ENCODE results near the gene USP9X.
"Not testable (repeated sequence)": the region's sequence is repeated elsewhere in the genome, so short reads cannot be mapped to it uniquely, and the experiment has no call there.

The USP9X gene

GRCh38 chrX:41133551-41133950 is 48.3 kb downstream of the USP9X start:
- no peaks in the 10 kb centered on the region for H3K27me3 ChIP-seq (ENCODE audit: control insufficient read depth, insufficient read depth, low read length)

DNA sequence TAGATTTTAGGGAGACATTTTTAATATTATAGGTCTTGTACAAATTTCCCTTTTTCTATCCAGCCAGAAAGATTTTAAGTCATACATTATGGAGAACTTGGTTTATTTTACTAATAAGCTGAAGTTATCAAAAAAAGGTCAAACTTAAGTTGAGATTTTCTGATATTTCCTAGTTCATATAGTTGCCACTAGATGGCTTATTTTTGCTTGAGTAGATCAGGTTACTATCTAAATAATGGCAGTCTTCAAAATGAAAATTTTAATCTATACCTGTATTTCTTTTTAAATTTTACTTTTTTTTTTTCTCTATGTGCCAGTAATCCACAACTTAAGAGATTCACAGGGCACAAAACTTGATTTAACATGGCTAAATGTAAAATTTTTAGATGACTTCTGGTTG is 52.3 kb downstream of the USP9X start:
- no peaks in the 10 kb centered on the region for H3K27me3 ChIP-seq (ENCODE audit: control insufficient read depth, insufficient read depth, low read length)
- peaks cover 18% of the 10 kb centered on the region for H3K36me3 ChIP-seq (ENCODE audit: insufficient read depth, low read length)
- H3K4me1 ChIP-seq (ENCODE audit: control insufficient read depth, insufficient read depth, low read length), result no peaks in the 10 kb centered on the region
- no peak overlapping the region for H3K9ac ChIP-seq (ENCODE audit: low read depth, low read length)
- H3K9me3 ChIP-seq (replicated peaks; ENCODE audit: low read length), result no peaks in the 10 kb centered on the region
- no peak overlapping the region for H3K4me3 ChIP-seq (ENCODE audit: low read length)
- H3K4me2 ChIP-seq (ENCODE audit: low read length), result no peak overlapping the region

More at GRCh38 chrX:41133551-41133950, 48.3 kb downstream of the USP9X start:
- Histone ChIP-seq H3K9me3 (replicated peaks; ENCODE audit: low read length) (no peaks in the 10 kb centered on the region), H3K9ac (ENCODE audit: low read depth, low read length) (no peak overlapping the region), H3K36me3 (ENCODE audit: insufficient read depth, low read length) (peaks cover 29% of the 10 kb centered on the region), H3K4me1 (ENCODE audit: control insufficient read depth, insufficient read depth, low read length) (no peaks in the 10 kb centered on the region), H3K4me3 (ENCODE audit: low read length) (no peak overlapping the region), H3K4me2 (ENCODE audit: low read length) (no peak overlapping the region)

DNA sequence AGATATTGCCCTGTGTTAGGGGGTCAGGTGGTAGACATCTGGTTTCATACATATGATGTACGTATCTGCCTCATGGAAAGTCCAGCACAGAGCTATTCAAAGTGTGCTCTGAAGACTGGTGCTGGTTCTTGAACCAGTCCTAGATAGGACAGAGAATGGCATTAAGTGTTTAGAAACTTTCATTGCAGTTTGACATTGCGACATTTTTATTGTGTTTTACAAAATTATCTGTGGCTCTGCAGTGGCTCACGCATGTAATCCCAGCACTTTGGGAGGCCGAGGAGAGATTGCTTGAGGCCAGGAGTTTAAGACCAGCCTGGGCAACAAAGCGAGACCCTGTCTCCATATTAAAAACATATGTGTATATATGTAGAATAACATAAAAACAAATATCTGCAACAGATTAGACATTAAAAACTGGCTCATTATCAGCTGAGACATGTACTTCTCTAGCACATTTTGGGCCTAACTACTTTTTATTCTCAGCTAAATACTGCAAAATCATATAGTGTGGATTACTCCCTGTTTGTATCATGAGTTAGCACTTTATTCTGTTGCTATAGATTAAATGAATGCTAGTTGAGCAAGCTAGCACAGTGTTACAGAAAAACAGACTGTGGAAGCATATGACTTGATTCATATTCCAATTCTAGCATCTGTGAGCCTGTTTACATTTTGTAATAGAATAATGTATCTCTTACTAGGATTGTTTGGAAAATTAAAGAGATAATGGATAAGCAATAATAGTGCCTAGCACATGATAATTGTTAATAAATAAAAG is 57.1 kb downstream of the USP9X start:
- Histone ChIP-seq H3K9me3 (replicated peaks; ENCODE audit: low read length) (no peaks in the 10 kb centered on the region), H3K9ac (ENCODE audit: low read depth, low read length) (no peak overlapping the region), H3K4me3 (ENCODE audit: low read length) (no peak overlapping the region), H3K36me3 (ENCODE audit: insufficient read depth, low read length) (peaks cover 23% of the 10 kb centered on the region), H3K27me3 (ENCODE audit: control insufficient read depth, insufficient read depth, low read length) (no peaks in the 10 kb centered on the region), H3K4me2 (ENCODE audit: low read length) (no peak overlapping the region), H3K4me1 (ENCODE audit: control insufficient read depth, insufficient read depth, low read length) (peaks cover 15% of the 10 kb centered on the region)

- Histone ChIP-seq H3K4me2 (ENCODE audit: low read length) (no peak overlapping the region), H3K9ac (ENCODE audit: low read depth, low read length) (no peak overlapping the region), H3K4me3 (ENCODE audit: low read length) (no peak overlapping the region), H3K4me1 (ENCODE audit: control insufficient read depth, insufficient read depth, low read length) (peaks cover 26% of the 10 kb centered on the region), H3K9me3 (replicated peaks; ENCODE audit: low read length) (no peaks in the 10 kb centered on the region), H3K36me3 (ENCODE audit: insufficient read depth, low read length) (peaks cover 40% of the 10 kb centered on the region), H3K27me3 (ENCODE audit: control insufficient read depth, insufficient read depth, low read length) (no peaks in the 10 kb centered on the region)
Measured at GRCh38 chrX:41144873-41145272, 59.6 kb downstream of the USP9X start.

- Histone ChIP-seq H3K9ac (ENCODE audit: low read depth, low read length) (no peak overlapping the region), H3K4me3 (ENCODE audit: low read length) (no peak overlapping the region), H3K4me1 (ENCODE audit: control insufficient read depth, insufficient read depth, low read length) (peaks cover 26% of the 10 kb centered on the region), H3K9me3 (replicated peaks; ENCODE audit: low read length) (no peaks in the 10 kb centered on the region), H3K27me3 (ENCODE audit: control insufficient read depth, insufficient read depth, low read length) (no peaks in the 10 kb centered on the region), H3K4me2 (ENCODE audit: low read length) (no peak overlapping the region), H3K36me3 (ENCODE audit: insufficient read depth, low read length) (peaks cover 38% of the 10 kb centered on the region)
Measured at GRCh38 chrX:41145920-41146608, 60.8 kb downstream of the USP9X start.

GRCh38 chrX:41148553-41148952 is 63.3 kb downstream of the USP9X start:
- Histone ChIP-seq H3K9me3 (replicated peaks; ENCODE audit: low read length) (no peaks in the 10 kb centered on the region), H3K27me3 (ENCODE audit: control insufficient read depth, insufficient read depth, low read length) (no peaks in the 10 kb centered on the region), H3K4me2 (ENCODE audit: low read length) (peak overlapping the region; percentile 33), H3K4me1 (ENCODE audit: control insufficient read depth, insufficient read depth, low read length) (peaks cover 26% of the 10 kb centered on the region), H3K9ac (ENCODE audit: low read depth, low read length) (no peak overlapping the region), H3K4me3 (ENCODE audit: low read length) (peak overlapping the region; percentile 29), H3K36me3 (ENCODE audit: insufficient read depth, low read length) (peaks cover 45% of the 10 kb centered on the region)

GRCh38 chrX:41150043-41150442 is 64.8 kb downstream of the USP9X start:
- no peaks in the 10 kb centered on the region for H3K9me3 ChIP-seq (replicated peaks; ENCODE audit: low read length)
- no peak overlapping the region for H3K4me2 ChIP-seq (ENCODE audit: low read length)
- peaks cover 26% of the 10 kb centered on the region for H3K4me1 ChIP-seq (ENCODE audit: control insufficient read depth, insufficient read depth, low read length)
- H3K4me3 ChIP-seq (ENCODE audit: low read length), result no peak overlapping the region
- H3K27me3 ChIP-seq (ENCODE audit: control insufficient read depth, insufficient read depth, low read length), result no peaks in the 10 kb centered on the region
- no peak overlapping the region for H3K9ac ChIP-seq (ENCODE audit: low read depth, low read length)
- peaks cover 50% of the 10 kb centered on the region for H3K36me3 ChIP-seq (ENCODE audit: insufficient read depth, low read length)

GRCh38 chrX:41151726-41152125 is 66.5 kb downstream of the USP9X start:
- Histone ChIP-seq H3K4me1 (ENCODE audit: control insufficient read depth, insufficient read depth, low read length) (peaks cover 12% of the 10 kb centered on the region), H3K36me3 (ENCODE audit: insufficient read depth, low read length) (peaks cover 58% of the 10 kb centered on the region)
- H3K4me2 ChIP-seq (ENCODE audit: low read length); H3K9ac ChIP-seq (ENCODE audit: low read depth, low read length); H3K27me3 ChIP-seq (ENCODE audit: control insufficient read depth, insufficient read depth, low read length); H3K9me3 ChIP-seq (replicated peaks; ENCODE audit: low read length); H3K4me3 ChIP-seq (ENCODE audit: low read length): not testable (repeated sequence)

- H3K4me1 ChIP-seq (ENCODE audit: control insufficient read depth, insufficient read depth, low read length), result peaks cover 10% of the 10 kb centered on the region
- H3K4me3 ChIP-seq (ENCODE audit: low read length), result no peak overlapping the region
- no peaks in the 10 kb centered on the region for H3K9me3 ChIP-seq (replicated peaks; ENCODE audit: low read length)
- H3K4me2 ChIP-seq (ENCODE audit: low read length), result no peak overlapping the region
- no peak overlapping the region for H3K9ac ChIP-seq (ENCODE audit: low read depth, low read length)
- H3K36me3 ChIP-seq (ENCODE audit: insufficient read depth, low read length), result peaks cover 62% of the 10 kb centered on the region
- H3K27me3 ChIP-seq (ENCODE audit: control insufficient read depth, insufficient read depth, low read length), result no peaks in the 10 kb centered on the region
Measured at GRCh38 chrX:41152221-41152620, 67.0 kb downstream of the USP9X start.

DNA sequence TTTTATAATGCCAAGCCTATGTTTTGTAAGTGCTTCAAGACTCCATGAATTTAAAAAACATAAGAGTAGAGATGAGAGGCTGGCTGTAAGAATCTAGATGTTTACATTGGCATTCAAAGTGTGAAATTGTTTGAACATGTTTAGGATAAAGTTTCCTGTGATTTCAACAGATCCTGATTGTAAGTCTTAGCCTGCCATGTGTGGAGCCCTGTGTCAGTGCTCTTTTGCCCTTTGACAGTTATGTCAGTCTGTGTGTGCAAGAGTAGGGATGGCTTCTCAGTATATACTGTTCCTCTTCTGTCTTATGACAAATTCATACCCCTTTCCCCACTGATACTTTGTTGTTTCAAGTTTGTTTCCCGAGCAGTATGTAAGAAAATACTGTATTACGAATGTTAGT is 68.2 kb downstream of the USP9X start:
- peaks cover 53% of the 10 kb centered on the region for H3K36me3 ChIP-seq (ENCODE audit: insufficient read depth, low read length)
- H3K9me3 ChIP-seq (replicated peaks; ENCODE audit: low read length), result no peaks in the 10 kb centered on the region
- peaks cover 5% of the 10 kb centered on the region for H3K4me1 ChIP-seq (ENCODE audit: control insufficient read depth, insufficient read depth, low read length)
- no peak overlapping the region for H3K4me2 ChIP-seq (ENCODE audit: low read length)
- no peak overlapping the region for H3K9ac ChIP-seq (ENCODE audit: low read depth, low read length)
- no peak overlapping the region for H3K4me3 ChIP-seq (ENCODE audit: low read length)
- H3K27me3 ChIP-seq (ENCODE audit: control insufficient read depth, insufficient read depth, low read length), result no peaks in the 10 kb centered on the region

GRCh38 chrX:41153957-41154356 is 68.7 kb downstream of the USP9X start:
- Histone ChIP-seq H3K36me3 (ENCODE audit: insufficient read depth, low read length) (peaks cover 50% of the 10 kb centered on the region), H3K9me3 (replicated peaks; ENCODE audit: low read length) (no peaks in the 10 kb centered on the region), H3K4me3 (ENCODE audit: low read length) (no peak overlapping the region), H3K4me1 (ENCODE audit: control insufficient read depth, insufficient read depth, low read length) (peaks cover under 1% of the 10 kb centered on the region), H3K4me2 (ENCODE audit: low read length) (no peak overlapping the region), H3K9ac (ENCODE audit: low read depth, low read length) (no peak overlapping the region), H3K27me3 (ENCODE audit: control insufficient read depth, insufficient read depth, low read length) (no peaks in the 10 kb centered on the region)

DNA sequence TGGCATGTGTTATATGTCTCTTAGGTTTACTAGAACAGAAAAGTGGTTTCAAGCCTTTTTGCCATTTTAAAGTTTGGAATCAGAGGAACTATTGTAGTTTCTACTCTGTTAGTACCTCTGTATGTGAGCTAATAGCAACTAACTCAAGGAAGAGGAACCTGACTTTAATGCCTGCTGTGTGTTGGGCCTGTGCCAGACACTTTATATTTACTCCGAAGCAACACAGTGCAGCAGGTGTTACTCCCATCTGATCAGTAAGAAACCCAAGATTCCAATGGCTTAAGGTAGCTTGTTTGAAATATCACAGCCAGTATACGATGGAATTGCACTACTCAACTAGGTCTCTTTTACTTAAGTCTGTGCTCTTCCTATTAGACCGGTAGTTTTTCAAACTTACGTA is 79.2 kb downstream of the USP9X start:
- peaks cover 38% of the 10 kb centered on the region for H3K36me3 ChIP-seq (ENCODE audit: insufficient read depth, low read length)

More for the DNA sequence above, 79.2 kb downstream of the USP9X start:
- no peak overlapping the region for H3K4me2 ChIP-seq (ENCODE audit: low read length)
- H3K9me3 ChIP-seq (replicated peaks; ENCODE audit: low read length), result no peaks in the 10 kb centered on the region
- no peaks in the 10 kb centered on the region for H3K27me3 ChIP-seq (ENCODE audit: control insufficient read depth, insufficient read depth, low read length)
- H3K4me1 ChIP-seq (ENCODE audit: control insufficient read depth, insufficient read depth, low read length), result no peaks in the 10 kb centered on the region
- H3K9ac ChIP-seq (ENCODE audit: low read depth, low read length), result no peak overlapping the region
- no peak overlapping the region for H3K4me3 ChIP-seq (ENCODE audit: low read length)

Measured in skeletal muscle satellite cell (primary cell).